ENCODE results near the gene RUVBL2. TPM values are rescaled to one million over a fixed set of nuclear protein-coding genes. Genes with fewer than 3 reads are reported as not detected.

RUVBL2 gene
- total and polyA plus RNA-seq, 2 of the 4 experiments (the other 2 are of a cell fraction) = 196 to 391 TPM

- H2BK5ac ChIP-seq (ENCODE audit: low read depth, low read length, poor library complexity, severe bottlenecking) = no peak overlapping the region
- no peak overlapping the region for H2AFZ ChIP-seq (replicated peaks; ENCODE audit: low read length, poor library complexity)
- no peak overlapping the region for H3K56ac ChIP-seq (ENCODE audit: extremely low read depth, insufficient read depth, low read length)
- H2AK5ac ChIP-seq (ENCODE audit: low read depth, low read length) = no peak overlapping the region
- H2BK120ac ChIP-seq (ENCODE audit: low read depth, low read length) = no peak overlapping the region
- no peak overlapping the region for H2AK9ac ChIP-seq (replicated peaks; ENCODE audit: low read depth, low read length, poor library complexity)
- H3K4ac ChIP-seq (ENCODE audit: low read depth, low read length) = no peak overlapping the region
- whole genome bisulfite sequencing, 2 experiments (ENCODE audit: extremely low coverage in 2 of 2, insufficient read length in 1 of 2) = 97% methylated on average over 16 of the region's 22 CpGs; no CpG with 5 or more reads in 1 of the 2 experiments
- H3K4me2 ChIP-seq (ENCODE audit: low read depth, low read length) = no peak overlapping the region
- H3K4me1 ChIP-seq (ENCODE audit: control insufficient read depth, insufficient read depth, low read length) = no peaks in the 10 kb centered on the region
- peaks cover 0 to 11% of the 10 kb centered on the region in 2 experiments; a peak in 2 of 4 replicates for H3K79me1 ChIP-seq (ENCODE audit: low read depth in 1 of 2, low read length in 2 of 2)
- H3K14ac ChIP-seq (replicated peaks; ENCODE audit: low read depth, low read length) = no peak overlapping the region
- H3K9me1 ChIP-seq (ENCODE audit: insufficient read depth, low read length) = peaks cover 2% of the 10 kb centered on the region; the same call in 1 of the 2 replicates
- no peak overlapping the region for H3K27ac ChIP-seq (ENCODE audit: insufficient read depth, low read length)
- TF ChIP-seq, protein P1, sequence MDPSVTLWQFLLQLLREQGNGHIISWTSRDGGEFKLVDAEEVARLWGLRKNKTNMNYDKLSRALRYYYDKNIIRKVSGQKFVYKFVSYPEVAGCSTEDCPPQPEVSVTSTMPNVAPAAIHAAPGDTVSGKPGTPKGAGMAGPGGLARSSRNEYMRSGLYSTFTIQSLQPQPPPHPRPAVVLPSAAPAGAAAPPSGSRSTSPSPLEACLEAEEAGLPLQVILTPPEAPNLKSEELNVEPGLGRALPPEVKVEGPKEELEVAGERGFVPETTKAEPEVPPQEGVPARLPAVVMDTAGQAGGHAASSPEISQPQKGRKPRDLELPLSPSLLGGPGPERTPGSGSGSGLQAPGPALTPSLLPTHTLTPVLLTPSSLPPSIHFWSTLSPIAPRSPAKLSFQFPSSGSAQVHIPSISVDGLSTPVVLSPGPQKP (IDR thresholded peaks at IDR 0.05; ENCODE audit: borderline replicate concordance, low read depth, low read length) = no peak
- TF ChIP-seq FOS (IDR thresholded peaks at IDR 0.05; ENCODE audit: low read depth, low read length) = no peak
- TF ChIP-seq CEBPB (IDR thresholded peaks at IDR 0.05; ENCODE audit: low read depth, low read length) = no peak
- no peak for TF ChIP-seq MAZ (IDR thresholded peaks at IDR 0.05; ENCODE audit: borderline replicate concordance, low read depth, low read length)
- TF ChIP-seq CHD1 (IDR thresholded peaks at IDR 0.05; ENCODE audit: low read depth, low read length) = no peak
- no peak for TF ChIP-seq MAFK (IDR thresholded peaks at IDR 0.05; ENCODE audit: low read depth, low read length)
- no peak for TF ChIP-seq NFE2L2 (IDR thresholded peaks at IDR 0.05; ENCODE audit: low read depth, low read length)
- no peak for TF ChIP-seq RFX5 (IDR thresholded peaks at IDR 0.05; ENCODE audit: low read depth, low read length)
- TF ChIP-seq BHLHE40 (IDR thresholded peaks at IDR 0.05; ENCODE audit: low read depth, low read length) = no peak
- TF ChIP-seq, protein P2, sequence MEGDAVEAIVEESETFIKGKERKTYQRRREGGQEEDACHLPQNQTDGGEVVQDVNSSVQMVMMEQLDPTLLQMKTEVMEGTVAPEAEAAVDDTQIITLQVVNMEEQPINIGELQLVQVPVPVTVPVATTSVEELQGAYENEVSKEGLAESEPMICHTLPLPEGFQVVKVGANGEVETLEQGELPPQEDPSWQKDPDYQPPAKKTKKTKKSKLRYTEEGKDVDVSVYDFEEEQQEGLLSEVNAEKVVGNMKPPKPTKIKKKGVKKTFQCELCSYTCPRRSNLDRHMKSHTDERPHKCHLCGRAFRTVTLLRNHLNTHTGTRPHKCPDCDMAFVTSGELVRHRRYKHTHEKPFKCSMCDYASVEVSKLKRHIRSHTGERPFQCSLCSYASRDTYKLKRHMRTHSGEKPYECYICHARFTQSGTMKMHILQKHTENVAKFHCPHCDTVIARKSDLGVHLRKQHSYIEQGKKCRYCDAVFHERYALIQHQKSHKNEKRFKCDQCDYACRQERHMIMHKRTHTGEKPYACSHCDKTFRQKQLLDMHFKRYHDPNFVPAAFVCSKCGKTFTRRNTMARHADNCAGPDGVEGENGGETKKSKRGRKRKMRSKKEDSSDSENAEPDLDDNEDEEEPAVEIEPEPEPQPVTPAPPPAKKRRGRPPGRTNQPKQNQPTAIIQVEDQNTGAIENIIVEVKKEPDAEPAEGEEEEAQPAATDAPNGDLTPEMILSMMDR (conservative IDR thresholded peaks at IDR 0.05; ENCODE audit: low read depth, low read length) = no peak
- TF ChIP-seq MXI1 (IDR thresholded peaks at IDR 0.05; ENCODE audit: borderline replicate concordance, low read depth, low read length) = no peak
- TF ChIP-seq RAD21 (IDR thresholded peaks at IDR 0.05; ENCODE audit: low read length) = no peak
- no peak for TF ChIP-seq USF2 (IDR thresholded peaks at IDR 0.05; ENCODE audit: low read depth, low read length)
- no peak for TF ChIP-seq SMC3 (IDR thresholded peaks at IDR 0.05; ENCODE audit: low read depth, low read length)
- no peak for TF ChIP-seq RCOR1 (IDR thresholded peaks at IDR 0.05; ENCODE audit: insufficient replicate concordance, low read length)
- no peak for TF ChIP-seq POLR2A (IDR thresholded peaks at IDR 0.05; ENCODE audit: low read depth, low read length)
- H3K27me3 ChIP-seq (ENCODE audit: control insufficient read depth, insufficient read depth, low read length) = no peaks in the 10 kb centered on the region
- no peak overlapping the region for H2BK20ac ChIP-seq (ENCODE audit: low read depth, low read length)
- dilution Hi-C loops (cut with HindIII; ENCODE audit: low sequenced_read_pairs, unreplicated experiment) (no loop called here), in situ Hi-C loops (cut with MboI; ENCODE audit: low sequenced_read_pairs) (no loop called here), intact Hi-C loops (cut with micrococcal nuclease) (no loop called here)
- no peak overlapping the region for H4K91ac ChIP-seq (ENCODE audit: insufficient read depth, low read depth, low read length)
- H4K8ac ChIP-seq (ENCODE audit: low read depth in 2 of 2, low read length in 2 of 2) = no peak overlapping the region
- no peaks in the 10 kb centered on the region for H4K20me1 ChIP-seq (ENCODE audit: insufficient read depth, low read length)
- H3K23ac ChIP-seq (ENCODE audit: low read depth, low read length) = no peak overlapping the region
- no peaks in the 10 kb centered on the region for H3K9me3 ChIP-seq (ENCODE audit: control insufficient read depth, insufficient read depth, low read length)
- H2BK15ac ChIP-seq (ENCODE audit: low read depth, low read length) = no peak overlapping the region
- ChIA-PET POLR2A (ENCODE audit: unreplicated experiment) (no interaction called here), CTCF (no interaction called here)
- no peak overlapping the region for H3K18ac ChIP-seq (ENCODE audit: low read depth, low read length)
- BruUV-seq (replicated peaks) = no TSS peak
- H3K9ac ChIP-seq (ENCODE audit: low read depth, low read length) = no peak overlapping the region
- DNase-seq (no peak), ATAC-seq (ENCODE audit: low read depth) (no peak)
- H4K5ac ChIP-seq (ENCODE audit: low read depth, low read length) = no peak overlapping the region
- peaks cover 57% of the 10 kb centered on the region for H3K36me3 ChIP-seq (ENCODE audit: control insufficient read depth, insufficient read depth, low read length)
- H3K4me3 ChIP-seq (ENCODE audit: insufficient read depth, low read depth, low read length) = no peak overlapping the region
Measured at GRCh38 chr19:49006905-49007304, 13.2 kb downstream of the RUVBL2 start.

Data from IMR-90 (cell line).